ENCODE measurements around the gene RAB31. TPM values are rescaled to one million over a fixed set of nuclear protein-coding genes. Genes with fewer than 3 reads are reported as not detected.

RAB31 gene
- total RNA-seq, 4 donors from 2014 or later = 13.1 to 18.4 (median 16.9) TPM

- no peaks in the 10 kb centered on the region for H3K9me3 ChIP-seq
- no peak overlapping the region for H3K27ac ChIP-seq
- no peaks in the 10 kb centered on the region for H3K27me3 ChIP-seq
- 84 to 100% methylated on average over 1 to 5 of the region's 5 CpGs for WGBS, 2 donors (ENCODE audit: low coverage in 1 of 2)
- no peak overlapping the region for H3K4me3 ChIP-seq
- in situ Hi-C loops (cut with MboI; ENCODE audit: low pct_ligation_motif_present in 1 of 4, low pct_unique_long_range_greater_than_20kb in 1 of 4, low sequenced_read_pairs in 3 of 4) = no loop called here
- TF ChIP-seq EP300 (IDR thresholded peaks at IDR 0.05; ENCODE audit: low read depth) = no peak
- no peak for TF ChIP-seq POLR2AphosphoS5 (IDR thresholded peaks at IDR 0.05)
- TF ChIP-seq CTCF (IDR thresholded peaks at IDR 0.05) = no peak
- TF ChIP-seq POLR2A (IDR thresholded peaks at IDR 0.05) = no peak
- no peaks in the 10 kb centered on the region for H3K36me3 ChIP-seq
- H3K4me1 ChIP-seq = peaks cover 0 to 24% (median 8%) of the 10 kb centered on the region in 4 donors
- DNase-seq = no peak
- intact Hi-C loops (cut with DNase I; ENCODE audit: low total_unique reads) = loop anchor here (10.0 kb wide), 1 partner anchor 56 kb away; the partner anchor contains the start of gene VAPA
Observed at GRCh38 chr18:9858642-9859041, 150.5 kb downstream of the RAB31 start.

DNA sequence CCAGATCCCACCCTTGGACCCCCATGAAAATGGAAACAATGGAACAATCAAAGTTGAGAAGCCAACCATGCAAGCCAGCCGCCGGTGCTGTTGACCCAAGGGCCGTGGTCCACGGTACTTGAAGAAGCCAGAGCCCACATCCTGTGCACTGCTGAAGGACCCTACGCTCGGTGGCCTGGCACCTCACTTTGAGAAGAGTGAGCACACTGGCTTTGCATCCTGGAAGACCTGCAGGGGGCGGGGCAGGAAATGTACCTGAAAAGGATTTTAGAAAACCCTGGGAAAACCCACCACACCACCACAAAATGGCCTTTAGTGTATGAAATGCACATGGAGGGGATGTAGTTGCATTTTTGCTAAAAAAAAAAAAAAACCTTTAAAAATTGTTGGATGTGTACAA lies 151.1 kb downstream of the RAB31 start:
- no peak overlapping the region for H3K27ac ChIP-seq
- TF ChIP-seq CTCF (IDR thresholded peaks at IDR 0.05) (no peak), EP300 (IDR thresholded peaks at IDR 0.05; ENCODE audit: low read depth) (no peak), POLR2A (IDR thresholded peaks at IDR 0.05) (no peak), POLR2AphosphoS5 (IDR thresholded peaks at IDR 0.05) (no peak)
- WGBS, 2 donors (ENCODE audit: low coverage in 1 of 2) = 86% methylated on average over 7 of the region's 7 CpGs; no CpG with 5 or more reads in 1 of the 2 donors

DNA sequence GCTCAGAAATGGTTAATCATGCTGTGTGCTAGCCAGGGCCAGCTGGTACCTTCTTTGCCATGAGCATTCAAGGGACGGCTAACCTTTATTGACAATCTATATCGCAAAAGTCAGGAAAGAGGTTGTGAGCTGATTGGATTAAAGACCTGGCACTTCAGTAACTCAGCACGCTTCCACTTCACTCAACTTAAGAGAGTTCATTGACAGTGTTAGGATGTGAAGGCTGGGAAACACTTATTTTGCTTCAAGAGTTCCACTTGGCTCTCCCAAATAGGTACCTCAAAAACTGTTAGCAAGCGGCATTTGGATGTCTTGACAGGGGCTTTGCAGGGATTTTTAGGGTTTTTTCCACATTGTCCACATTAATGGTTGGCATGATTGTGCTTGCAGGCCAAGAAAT lies 152.6 kb downstream of the RAB31 start:
- H3K9me3 ChIP-seq = peaks cover 3 to 4% of the 10 kb centered on the region in 2 donors
- DNase-seq = no peak
- H3K27me3 ChIP-seq = no peaks in the 10 kb centered on the region
- WGBS, 2 donors (ENCODE audit: low coverage in 1 of 2) = 47 to 71% methylated on average over 3 to 4 of the region's 4 CpGs
- TF ChIP-seq CTCF (IDR thresholded peaks at IDR 0.05) (no peak), POLR2A (IDR thresholded peaks at IDR 0.05) (no peak), POLR2AphosphoS5 (IDR thresholded peaks at IDR 0.05) (no peak), EP300 (IDR thresholded peaks at IDR 0.05; ENCODE audit: low read depth) (no peak)
- no peak overlapping the region for H3K4me3 ChIP-seq
- H3K36me3 ChIP-seq = no peaks in the 10 kb centered on the region
- no peak overlapping the region for H3K27ac ChIP-seq
- intact Hi-C loops (cut with DNase I; ENCODE audit: low total_unique reads) = no loop called here
- H3K4me1 ChIP-seq = peaks cover 0 to 13% (median 2%) of the 10 kb centered on the region in 4 donors
- in situ Hi-C loops (cut with MboI; ENCODE audit: low pct_ligation_motif_present in 1 of 4, low pct_unique_long_range_greater_than_20kb in 1 of 4, low sequenced_read_pairs in 3 of 4) = no loop called here

More for the DNA sequence above, 151.1 kb downstream of the RAB31 start:
- H3K36me3 ChIP-seq = no peaks in the 10 kb centered on the region
- H3K4me1 ChIP-seq = peaks cover 0 to 22% (median 8%) of the 10 kb centered on the region in 4 donors
- H3K27me3 ChIP-seq = no peaks in the 10 kb centered on the region
- intact Hi-C loops (cut with DNase I; ENCODE audit: low total_unique reads) = loop anchor here (10.0 kb wide), 1 partner anchor 56 kb away; the partner anchor contains the start of gene VAPA
- in situ Hi-C loops (cut with MboI; ENCODE audit: low pct_ligation_motif_present in 1 of 4, low pct_unique_long_range_greater_than_20kb in 1 of 4, low sequenced_read_pairs in 3 of 4) = no loop called here
- H3K9me3 ChIP-seq = no peaks in the 10 kb centered on the region
- no peak overlapping the region for H3K4me3 ChIP-seq
- no peak for DNase-seq

DNA sequence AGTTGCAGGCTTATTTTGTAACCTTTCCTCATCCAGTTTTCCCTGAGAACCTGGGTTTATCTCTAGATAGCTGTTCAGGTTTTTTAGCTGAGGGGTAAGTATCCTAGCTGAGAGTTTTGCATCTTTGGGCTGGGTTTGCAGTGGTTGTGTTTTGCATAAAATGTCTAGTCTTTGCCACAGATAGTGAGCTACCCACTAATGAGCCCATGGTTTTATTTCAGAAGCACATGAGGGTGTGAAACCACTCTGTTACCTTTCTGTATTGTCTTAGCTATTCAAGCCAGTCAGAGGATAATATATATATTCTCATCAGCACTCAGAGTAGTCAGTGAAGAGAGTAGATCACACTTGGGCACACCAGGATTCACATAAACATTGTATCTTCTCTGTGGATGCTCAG lies 153.1 kb downstream of the RAB31 start:
- DNase-seq = no peak
- H3K36me3 ChIP-seq = no peaks in the 10 kb centered on the region
- H3K27me3 ChIP-seq = no peaks in the 10 kb centered on the region
- peaks cover 0 to 9% (median under 1%) of the 10 kb centered on the region in 4 donors for H3K4me1 ChIP-seq
- in situ Hi-C loops (cut with MboI; ENCODE audit: low pct_ligation_motif_present in 1 of 4, low pct_unique_long_range_greater_than_20kb in 1 of 4, low sequenced_read_pairs in 3 of 4) (no loop called here), intact Hi-C loops (cut with DNase I; ENCODE audit: low total_unique reads) (no loop called here)
- H3K27ac ChIP-seq = no peak overlapping the region
- H3K9me3 ChIP-seq = peaks cover 4 to 5% of the 10 kb centered on the region in 2 donors
- TF ChIP-seq EP300 (IDR thresholded peaks at IDR 0.05; ENCODE audit: low read depth) (no peak), CTCF (IDR thresholded peaks at IDR 0.05) (no peak), POLR2A (IDR thresholded peaks at IDR 0.05) (no peak), POLR2AphosphoS5 (IDR thresholded peaks at IDR 0.05) (no peak)
- H3K4me3 ChIP-seq = no peak overlapping the region
